Measurements from ENCODE around the gene NAT14. TPM values are rescaled to one million over a fixed set of nuclear protein-coding genes. Genes with fewer than 3 reads are reported as not detected.
A peak's percentile ranks its signal among the peaks of the same experiment; 100 is the strongest.

Gene NAT14
- total and polyA plus RNA-seq, 8 donors: 5.8 to 32.4 (median 8.1) TPM

DNA sequence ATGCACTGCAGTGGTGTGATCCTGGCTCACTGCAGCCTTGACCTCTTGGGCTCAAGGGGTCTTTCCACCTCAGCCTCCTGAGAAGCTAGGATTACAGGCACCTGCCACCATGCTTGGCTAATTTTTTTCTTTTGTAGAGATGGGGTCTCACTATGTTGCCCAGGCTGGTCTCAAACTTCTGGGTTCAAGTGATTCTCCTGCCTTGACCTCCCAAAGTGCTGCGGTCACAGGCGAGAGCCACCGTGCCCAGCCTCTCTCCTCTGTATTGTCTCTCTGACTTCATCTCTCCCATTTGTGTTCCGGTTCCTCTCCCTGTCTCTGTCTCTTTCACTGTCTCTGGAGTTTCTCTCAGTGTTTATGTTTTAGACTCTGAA lies 18.8 kb upstream of the NAT14 start:
- no peak for ATAC-seq
- Histone ChIP-seq H3K4me3 (no peak overlapping the region), H3K4me1 (peaks cover 0 to 5% (median 2%) of the 10 kb centered on the region in 3 donors), H3K27ac (no peak overlapping the region), H3K9me3 (no peaks in the 10 kb centered on the region), H3K27me3 (no peaks in the 10 kb centered on the region), H3K36me3 (no peaks in the 10 kb centered on the region)
- intact Hi-C loops (cut with DNase I): no loop called here
- 82 to 93% methylated on average over 4 of the region's 4 CpGs for WGBS, 2 donors
- DNase-seq: no peak
- FAIRE-seq: no peak
- no peak for TF ChIP-seq CTCF (IDR thresholded peaks at IDR 0.05)

DNA sequence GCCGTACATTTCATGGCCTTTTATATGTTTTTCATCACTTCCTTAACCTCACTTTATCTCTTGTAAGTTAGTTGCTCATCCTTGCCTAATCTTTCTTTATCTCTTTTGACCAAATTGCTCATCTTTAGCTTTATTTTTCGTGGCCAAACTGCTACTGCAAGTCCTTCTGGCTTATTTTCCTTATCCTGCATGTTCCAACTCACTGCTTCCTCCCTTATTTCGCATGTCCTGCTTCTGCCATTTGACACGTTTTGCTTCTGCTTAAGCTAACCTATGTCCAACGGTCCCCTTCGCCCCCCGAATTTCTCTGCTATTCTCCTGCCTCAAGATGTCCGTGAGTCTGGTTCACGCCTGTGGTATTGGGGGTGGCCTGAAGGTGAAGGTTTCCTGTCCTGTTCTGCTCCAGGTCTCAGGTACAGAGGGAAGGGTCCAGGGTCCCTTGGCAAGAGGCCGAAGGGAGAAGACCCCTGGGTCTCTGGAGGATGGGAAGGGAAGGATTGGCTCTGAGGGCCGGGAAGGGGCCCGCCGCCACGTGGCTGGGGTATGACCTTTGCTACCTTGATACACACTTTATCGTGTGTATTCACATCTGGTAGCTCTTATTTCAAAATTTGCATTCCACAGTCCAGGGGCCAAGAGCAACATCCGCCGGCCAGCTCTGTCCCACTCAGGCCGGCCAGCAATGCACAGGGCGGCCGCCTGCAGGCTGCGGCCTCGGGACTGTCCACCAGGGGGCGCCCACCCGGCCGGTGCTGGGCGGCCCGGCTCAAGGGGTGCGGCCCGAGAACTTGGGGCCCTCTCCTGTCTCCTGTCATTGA lies 17.5 kb upstream of the NAT14 start:
- DNase-seq (peak in 5 of 6 donors; percentile 36 to 92 (median 74)), FAIRE-seq (no peak), ATAC-seq (peak; percentile 79 to 96 (median 92))
- no peaks in the 10 kb centered on the region for H3K27me3 ChIP-seq
- WGBS, 2 donors: 22 to 25% methylated on average over 29 of the region's 29 CpGs
- H3K9me3 ChIP-seq: no peaks in the 10 kb centered on the region
- peaks cover 0 to under 1% (median 0%) of the 10 kb centered on the region in 3 donors for H3K4me1 ChIP-seq
- peak; percentile 99 to 100 (median 99) for TF ChIP-seq CTCF (IDR thresholded peaks at IDR 0.05)
- no peak overlapping the region for H3K27ac ChIP-seq
- H3K4me3 ChIP-seq: no peak overlapping the region
- intact Hi-C loops (cut with DNase I): no loop called here
- no peaks in the 10 kb centered on the region for H3K36me3 ChIP-seq

DNA sequence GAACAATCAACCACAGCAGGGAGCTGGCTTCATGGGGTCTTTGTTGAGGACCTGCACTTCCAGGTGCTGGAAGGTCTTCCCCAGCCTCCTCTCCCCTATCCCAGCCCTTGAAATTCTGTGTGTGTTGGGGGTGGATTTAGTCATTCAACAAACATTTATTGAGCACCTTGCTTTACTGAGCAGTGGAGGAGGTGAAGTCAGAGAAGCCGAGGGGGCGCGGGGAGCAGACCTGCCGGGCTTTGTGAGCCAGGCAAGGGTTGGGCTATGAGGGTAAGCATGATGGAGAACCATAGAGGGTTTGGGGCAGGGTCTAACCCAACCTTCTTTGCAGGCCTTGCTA lies 17.0 kb upstream of the NAT14 start:
- H3K9me3 ChIP-seq: no peaks in the 10 kb centered on the region
- peak in 1 of 4 donors; percentile 8 for ATAC-seq
- no peak overlapping the region for H3K4me3 ChIP-seq
- H3K4me1 ChIP-seq: no peaks in the 10 kb centered on the region
- H3K27ac ChIP-seq: no peak overlapping the region
- intact Hi-C loops (cut with DNase I): no loop called here
- DNase-seq: no peak
- 5 to 8% methylated on average over 4 of the region's 4 CpGs for WGBS, 2 donors
- no peaks in the 10 kb centered on the region for H3K36me3 ChIP-seq
- H3K27me3 ChIP-seq: no peaks in the 10 kb centered on the region
- peak in 1 of 4 donors; percentile 30 for TF ChIP-seq CTCF (IDR thresholded peaks at IDR 0.05)
- no peak for FAIRE-seq

GRCh38 chr19:55471266-55471665 lies 13.7 kb upstream of the NAT14 start:
- no peaks in the 10 kb centered on the region for H3K9me3 ChIP-seq
- no peak for DNase-seq
- intact Hi-C loops (cut with DNase I): no loop called here
- TF ChIP-seq CTCF (IDR thresholded peaks at IDR 0.05): no peak
- FAIRE-seq: no peak
- no peak overlapping the region for H3K27ac ChIP-seq
- H3K36me3 ChIP-seq: no peaks in the 10 kb centered on the region
- no peaks in the 10 kb centered on the region for H3K27me3 ChIP-seq
- H3K4me1 ChIP-seq: peaks cover 0 to 6% (median 0%) of the 10 kb centered on the region in 3 donors
- ATAC-seq: no peak
- H3K4me3 ChIP-seq: no peak overlapping the region
- WGBS, 2 donors: 72 to 77% methylated on average over 13 of the region's 13 CpGs

GRCh38 chr19:55472463-55472862 lies 12.5 kb upstream of the NAT14 start:
- Histone ChIP-seq H3K4me1 (peaks cover 0 to 8% (median under 1%) of the 10 kb centered on the region in 3 donors), H3K36me3 (no peaks in the 10 kb centered on the region), H3K27me3 (no peaks in the 10 kb centered on the region), H3K4me3 (no peak overlapping the region), H3K9me3 (no peaks in the 10 kb centered on the region), H3K27ac (no peak overlapping the region)
- WGBS, 2 donors: 61 to 68% methylated on average over 8 of the region's 8 CpGs
- no peak for TF ChIP-seq CTCF (IDR thresholded peaks at IDR 0.05)
- ATAC-seq: no peak
- intact Hi-C loops (cut with DNase I): no loop called here
- FAIRE-seq: no peak
- DNase-seq: peak in 1 of 6 donors; percentile 13
